Measurements from ENCODE around the gene MBD2. TPM values are rescaled to one million over a fixed set of nuclear protein-coding genes. Genes with fewer than 3 reads are reported as not detected.

Gene MBD2
- total RNA-seq, 1 experiment from 2014 or later = 18.8 TPM

GRCh38 chr18:54159906-54160305 is 64.6 kb downstream of the MBD2 start:
- no peaks in the 10 kb centered on the region for H3K4me1 ChIP-seq
- H3K27ac ChIP-seq = no peak overlapping the region
- no peak for DNase-seq
- H3K27me3 ChIP-seq = no peaks in the 10 kb centered on the region
- H3K36me3 ChIP-seq = peaks cover 21% of the 10 kb centered on the region
- H3K9me3 ChIP-seq (replicated peaks) = no peaks in the 10 kb centered on the region
- H3K4me3 ChIP-seq = no peak overlapping the region

GRCh38 chr18:54157646-54158385 is 66.7 kb downstream of the MBD2 start:
- Histone ChIP-seq H3K9me3 (replicated peaks) (no peaks in the 10 kb centered on the region), H3K27me3 (no peaks in the 10 kb centered on the region), H3K4me1 (no peaks in the 10 kb centered on the region), H3K4me3 (no peak overlapping the region), H3K27ac (no peak overlapping the region), H3K36me3 (peaks cover 15% of the 10 kb centered on the region)
- DNase-seq = no peak

DNA sequence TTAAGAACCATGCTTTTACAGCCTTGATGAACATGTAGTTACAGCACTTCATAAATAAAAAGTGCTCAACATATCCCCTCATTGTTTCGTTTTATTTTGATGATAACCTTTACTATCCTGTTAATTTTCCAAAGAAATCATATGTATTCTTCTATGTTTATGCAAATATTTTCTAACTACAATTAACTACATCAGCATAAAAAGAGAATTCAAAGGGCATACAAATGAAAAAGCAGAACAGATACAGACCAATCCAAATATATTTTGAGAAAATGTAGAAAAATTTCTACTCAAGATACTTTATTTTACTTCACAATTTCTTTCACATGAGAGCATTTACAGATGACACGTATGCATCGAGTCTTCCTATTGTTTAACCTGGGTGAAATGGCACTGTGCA is 69.1 kb downstream of the MBD2 start:
- H3K36me3 ChIP-seq = peaks cover 15% of the 10 kb centered on the region
- no peak for DNase-seq
- H3K27me3 ChIP-seq = no peaks in the 10 kb centered on the region

DNA sequence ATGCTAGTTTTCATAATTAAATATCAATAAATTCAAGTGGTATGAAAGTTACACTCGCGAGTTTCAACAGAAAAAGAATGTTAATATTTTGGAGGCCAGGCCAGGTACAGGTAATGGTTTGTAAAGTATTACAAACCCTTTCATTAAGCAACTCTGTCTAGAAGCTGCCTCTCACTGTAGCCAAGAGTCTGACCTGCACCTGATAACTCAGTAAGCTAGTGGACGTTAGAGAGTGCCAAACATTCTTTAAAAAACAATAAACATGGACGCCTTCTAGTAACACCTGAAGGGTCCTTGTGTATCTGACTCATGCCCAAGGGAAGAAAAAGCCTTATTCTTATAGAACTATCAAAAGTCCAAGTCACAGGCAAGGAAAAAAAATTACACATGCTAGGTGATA is 70.2 kb downstream of the MBD2 start:
- no peaks in the 10 kb centered on the region for H3K4me1 ChIP-seq
- DNase-seq = no peak
- H3K27me3 ChIP-seq = no peaks in the 10 kb centered on the region
- no peak overlapping the region for H3K4me3 ChIP-seq
- H3K9me3 ChIP-seq (replicated peaks) = no peaks in the 10 kb centered on the region
- H3K36me3 ChIP-seq = peaks cover 7% of the 10 kb centered on the region; the same call in 1 of the 2 replicates
- H3K27ac ChIP-seq = no peak overlapping the region

More for the DNA sequence above, 69.1 kb downstream of the MBD2 start:
- no peak overlapping the region for H3K4me3 ChIP-seq
- H3K4me1 ChIP-seq = no peaks in the 10 kb centered on the region
- no peaks in the 10 kb centered on the region for H3K9me3 ChIP-seq (replicated peaks)
- no peak overlapping the region for H3K27ac ChIP-seq

DNA sequence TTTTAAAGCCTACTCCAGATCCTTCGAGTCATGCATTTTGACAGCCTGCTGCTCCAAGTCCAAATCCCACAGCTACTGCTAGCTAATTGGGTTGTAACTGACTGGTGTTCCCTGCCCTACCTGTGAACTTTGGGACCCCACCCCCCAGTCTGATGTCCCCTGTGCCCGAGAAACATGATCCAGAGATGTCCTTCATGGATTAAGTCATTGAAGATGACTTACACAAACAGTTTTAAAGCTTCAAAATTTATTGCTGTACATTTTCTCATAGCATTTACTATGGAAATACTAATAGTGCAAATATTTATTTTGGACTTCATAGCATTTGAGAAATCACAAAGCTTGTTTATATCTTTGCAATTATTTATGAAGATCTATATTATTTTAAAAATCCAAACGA is 73.1 kb downstream of the MBD2 start:
- H3K27ac ChIP-seq = no peak overlapping the region
- no peaks in the 10 kb centered on the region for H3K27me3 ChIP-seq
- H3K9me3 ChIP-seq (replicated peaks) = no peaks in the 10 kb centered on the region
- no peak for DNase-seq
- peaks cover 4% of the 10 kb centered on the region; the same call in 1 of the 2 replicates for H3K36me3 ChIP-seq
- no peaks in the 10 kb centered on the region for H3K4me1 ChIP-seq
- H3K4me3 ChIP-seq = no peak overlapping the region

GRCh38 chr18:54150226-54150625 is 74.2 kb downstream of the MBD2 start:
- H3K9me3 ChIP-seq (replicated peaks) = no peaks in the 10 kb centered on the region
- H3K27ac ChIP-seq = no peak overlapping the region
- no peak overlapping the region for H3K4me3 ChIP-seq
- no peaks in the 10 kb centered on the region for H3K27me3 ChIP-seq
- peaks cover 4% of the 10 kb centered on the region; the same call in 1 of the 2 replicates for H3K36me3 ChIP-seq
- no peaks in the 10 kb centered on the region for H3K4me1 ChIP-seq
- no peak for DNase-seq

GRCh38 chr18:54149078-54149697 is 75.3 kb downstream of the MBD2 start:
- Histone ChIP-seq H3K27me3 (no peaks in the 10 kb centered on the region), H3K9me3 (replicated peaks) (no peaks in the 10 kb centered on the region), H3K27ac (no peak overlapping the region), H3K4me3 (no peak overlapping the region), H3K4me1 (no peaks in the 10 kb centered on the region), H3K36me3 (peaks cover 2% of the 10 kb centered on the region; the same call in 1 of the 2 replicates)
- peak in 1 of 2 experiments; percentile 4 for DNase-seq

- H3K4me3 ChIP-seq = no peak overlapping the region
Measured at GRCh38 chr18:54148678-54149077, 75.8 kb downstream of the MBD2 start.

DNA sequence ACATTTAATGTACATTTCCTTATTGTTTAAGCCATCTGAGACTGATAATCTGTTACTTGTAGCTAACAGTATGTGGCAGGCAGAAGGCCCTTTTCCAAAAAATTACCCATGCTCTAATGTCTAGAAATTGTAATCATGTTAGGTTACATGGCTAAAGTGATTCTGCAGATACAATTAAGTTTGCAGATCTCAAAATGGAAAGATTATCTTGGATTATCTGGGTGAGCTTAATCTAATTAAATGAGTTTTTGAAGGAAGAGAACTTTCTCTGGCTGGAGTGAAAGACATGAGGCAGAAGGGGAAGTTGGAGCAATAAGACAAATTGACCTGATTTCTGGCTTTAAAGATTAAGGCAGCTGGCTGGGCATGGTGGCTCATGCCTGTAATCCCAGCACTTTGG is 76.3 kb downstream of the MBD2 start:
- Histone ChIP-seq H3K27me3 (no peaks in the 10 kb centered on the region), H3K9me3 (replicated peaks) (no peaks in the 10 kb centered on the region), H3K4me3 (no peak overlapping the region), H3K4me1 (no peaks in the 10 kb centered on the region), H3K36me3 (no peaks in the 10 kb centered on the region; the same call in 1 of the 2 replicates), H3K27ac (no peak overlapping the region)
- DNase-seq = no peak

More at GRCh38 chr18:54148678-54149077, 75.8 kb downstream of the MBD2 start:
- no peak for DNase-seq
- Histone ChIP-seq H3K27me3 (no peaks in the 10 kb centered on the region), H3K27ac (no peak overlapping the region), H3K4me1 (no peaks in the 10 kb centered on the region), H3K36me3 (no peaks in the 10 kb centered on the region; the same call in 1 of the 2 replicates), H3K9me3 (replicated peaks) (no peaks in the 10 kb centered on the region)

DNA sequence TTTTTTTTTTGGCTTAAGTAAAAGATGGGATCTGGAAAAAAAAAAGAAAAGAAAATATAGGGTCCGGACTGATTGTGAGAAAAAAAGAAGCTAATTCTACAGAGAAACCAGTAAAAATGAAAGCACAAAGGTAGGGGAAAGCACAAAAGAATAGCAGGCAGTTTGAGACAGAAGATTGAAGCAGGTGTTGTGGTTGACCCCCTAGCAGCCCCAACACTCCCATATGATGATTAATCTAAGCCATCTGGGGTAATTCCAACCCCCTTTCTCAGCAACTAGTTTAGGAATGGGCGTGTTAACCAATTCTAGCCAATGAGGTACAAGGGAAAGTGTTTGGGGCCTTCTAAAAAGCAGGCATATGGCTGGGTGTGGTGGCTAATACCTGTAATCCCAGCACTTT is 77.0 kb downstream of the MBD2 start:
- no peak overlapping the region for H3K27ac ChIP-seq
- DNase-seq = peak; percentile 5 to 24

GRCh38 chr18:54141041-54141608 is 83.3 kb downstream of the MBD2 start:
- no peaks in the 10 kb centered on the region for H3K4me1 ChIP-seq
- no peak overlapping the region for H3K4me3 ChIP-seq
- no peaks in the 10 kb centered on the region for H3K36me3 ChIP-seq
- no peak overlapping the region for H3K27ac ChIP-seq
- H3K9me3 ChIP-seq (replicated peaks) = no peaks in the 10 kb centered on the region
- no peak for DNase-seq
- no peaks in the 10 kb centered on the region for H3K27me3 ChIP-seq

More for the DNA sequence above, 77.0 kb downstream of the MBD2 start:
- no peaks in the 10 kb centered on the region for H3K9me3 ChIP-seq (replicated peaks)
- no peaks in the 10 kb centered on the region for H3K27me3 ChIP-seq
- H3K4me3 ChIP-seq = no peak overlapping the region
- no peaks in the 10 kb centered on the region for H3K4me1 ChIP-seq
- no peaks in the 10 kb centered on the region; the same call in 1 of the 2 replicates for H3K36me3 ChIP-seq

GRCh38 chr18:54140641-54141040 is 83.8 kb downstream of the MBD2 start:
- H3K4me3 ChIP-seq = no peak overlapping the region
- no peaks in the 10 kb centered on the region for H3K36me3 ChIP-seq
- no peak for DNase-seq
- H3K9me3 ChIP-seq (replicated peaks) = no peaks in the 10 kb centered on the region
- no peaks in the 10 kb centered on the region for H3K27me3 ChIP-seq
- H3K4me1 ChIP-seq = no peaks in the 10 kb centered on the region
- no peak overlapping the region for H3K27ac ChIP-seq

- H3K27ac ChIP-seq = no peak overlapping the region
- no peaks in the 10 kb centered on the region for H3K27me3 ChIP-seq
- no peaks in the 10 kb centered on the region for H3K9me3 ChIP-seq (replicated peaks)
- no peaks in the 10 kb centered on the region for H3K4me1 ChIP-seq
- no peak for DNase-seq
- H3K36me3 ChIP-seq = no peaks in the 10 kb centered on the region
- H3K4me3 ChIP-seq = no peak overlapping the region
Measured at GRCh38 chr18:54135216-54135615, 89.3 kb downstream of the MBD2 start.

- no peaks in the 10 kb centered on the region for H3K4me1 ChIP-seq
- no peaks in the 10 kb centered on the region for H3K9me3 ChIP-seq (replicated peaks)
- no peak for DNase-seq
- H3K27ac ChIP-seq = no peak overlapping the region
- H3K27me3 ChIP-seq = no peaks in the 10 kb centered on the region
- H3K4me3 ChIP-seq = no peak overlapping the region
- H3K36me3 ChIP-seq = no peaks in the 10 kb centered on the region
Measured at GRCh38 chr18:54134053-54134452, 90.4 kb downstream of the MBD2 start.

- Histone ChIP-seq H3K36me3 (no peaks in the 10 kb centered on the region), H3K9me3 (replicated peaks) (no peaks in the 10 kb centered on the region), H3K27me3 (no peaks in the 10 kb centered on the region), H3K4me1 (no peaks in the 10 kb centered on the region), H3K4me3 (no peak overlapping the region), H3K27ac (no peak overlapping the region)
- no peak for DNase-seq
Measured at GRCh38 chr18:54130631-54131030, 93.8 kb downstream of the MBD2 start.

All from SJCRH30 (cell line).